Activated CD4-positive, alpha-beta T cell treated with anti-CD3 and anti-CD28 coated beads, Interleukin-2, amount 50 U/mL, for 4 hours (primary cell): ENCODE results near the gene PLCB4.

Experiments
- DNase-seq, 2 experiments: peaks; one replicate each; pipeline ENCODE4 v3.0.0-alpha.2; 2020

PLCB4 gene

DNA sequence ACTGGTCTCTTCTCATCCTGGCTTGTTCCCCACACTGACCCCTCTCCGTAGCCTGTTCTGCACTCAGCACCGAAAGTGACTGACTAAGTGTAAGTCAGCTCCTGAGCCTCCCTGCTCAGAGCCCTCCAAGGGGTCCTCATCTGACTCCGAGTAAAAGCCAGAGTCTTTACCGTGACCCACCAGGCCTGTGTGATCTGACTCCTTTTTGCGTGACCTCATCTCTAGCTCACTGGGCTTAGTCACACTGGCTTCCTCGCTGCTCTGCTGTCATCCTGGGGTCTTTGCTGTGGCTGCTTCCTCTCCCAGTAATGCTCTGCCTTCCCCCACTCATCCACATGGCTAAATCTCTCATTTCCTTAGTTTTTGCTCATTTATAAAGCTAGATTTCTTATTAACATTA is 116.6 kb downstream of the PLCB4 start:
- DNase-seq = no peak

DNA sequence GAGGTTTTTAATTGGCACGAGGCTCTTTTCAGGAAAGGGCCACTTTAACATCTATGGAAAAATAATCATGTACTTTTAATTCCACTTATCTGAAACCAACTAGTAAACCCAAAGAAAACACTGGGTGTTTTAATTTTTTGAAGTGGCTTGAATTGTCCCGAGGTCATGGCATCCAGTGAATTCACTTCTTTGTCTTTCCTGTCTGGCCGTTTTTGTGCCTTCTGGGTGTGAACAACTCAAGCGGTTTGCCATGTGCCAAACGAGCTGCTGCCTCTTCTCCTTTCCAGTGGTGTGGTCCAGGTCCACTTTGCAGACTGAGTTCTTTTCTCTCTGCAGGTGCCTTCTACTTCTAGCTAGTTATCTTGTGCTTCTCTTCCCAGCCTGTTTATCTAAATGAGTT is 117.5 kb downstream of the PLCB4 start:
- DNase-seq = no peak

DNA sequence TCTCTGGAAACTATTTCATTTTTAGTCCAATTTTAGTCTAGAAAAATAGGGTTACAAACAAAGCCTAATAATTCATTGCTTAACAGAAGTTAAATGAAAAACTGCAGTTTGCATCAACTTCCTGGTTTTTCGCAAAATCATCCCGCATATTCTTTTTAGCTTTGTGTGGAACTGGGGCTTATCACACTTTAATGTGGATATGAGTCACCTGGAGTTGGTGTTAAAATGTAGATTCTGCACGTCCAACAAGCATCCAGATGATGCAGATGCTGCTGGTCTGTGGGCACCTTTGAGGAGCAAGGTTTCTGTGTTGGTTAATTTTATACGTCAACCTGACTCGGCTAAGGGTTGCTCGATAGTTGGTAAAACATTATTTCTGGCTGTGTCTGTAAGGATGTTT is 126.1 kb downstream of the PLCB4 start:
- DNase-seq = no peak

DNA sequence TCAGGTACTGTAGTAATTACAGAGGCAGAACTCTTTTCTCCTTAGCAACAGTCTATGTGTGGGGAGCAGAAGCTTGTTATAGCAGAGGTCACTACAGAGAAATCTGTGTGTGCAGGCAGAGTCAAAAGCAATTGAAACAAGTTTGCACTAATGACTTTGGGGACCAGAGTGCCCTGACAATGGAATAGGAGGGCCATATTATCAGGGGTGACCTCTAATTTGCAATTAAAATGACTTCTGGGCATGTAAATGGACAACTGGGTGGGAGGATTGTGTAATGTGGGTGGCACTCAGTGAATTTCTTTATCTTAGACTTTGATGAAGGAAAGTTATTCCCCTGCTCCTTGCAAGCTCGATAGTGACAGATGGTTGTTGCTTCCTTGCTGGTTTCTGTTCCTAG is 127.2 kb downstream of the PLCB4 start:
- no peak for DNase-seq

DNA sequence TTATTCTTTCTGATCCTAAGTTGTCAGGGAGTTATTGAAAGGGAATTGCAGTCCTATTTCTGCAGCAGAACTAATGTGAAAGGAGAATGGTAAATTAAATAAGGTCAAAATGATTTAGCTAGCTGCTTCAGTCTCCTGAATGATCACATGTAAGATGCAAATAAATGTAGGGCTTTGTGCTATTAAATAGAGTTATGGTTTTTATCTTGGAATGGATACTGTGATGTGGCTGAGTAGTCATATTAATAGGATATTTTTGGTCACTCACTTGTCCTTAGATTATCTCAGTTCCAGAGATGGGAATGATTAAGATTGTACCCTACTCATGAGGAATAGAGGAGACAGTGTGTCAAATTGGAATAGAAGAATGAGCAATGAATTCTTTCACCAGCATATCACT is 129.6 kb downstream of the PLCB4 start:
- DNase-seq = no peak

DNA sequence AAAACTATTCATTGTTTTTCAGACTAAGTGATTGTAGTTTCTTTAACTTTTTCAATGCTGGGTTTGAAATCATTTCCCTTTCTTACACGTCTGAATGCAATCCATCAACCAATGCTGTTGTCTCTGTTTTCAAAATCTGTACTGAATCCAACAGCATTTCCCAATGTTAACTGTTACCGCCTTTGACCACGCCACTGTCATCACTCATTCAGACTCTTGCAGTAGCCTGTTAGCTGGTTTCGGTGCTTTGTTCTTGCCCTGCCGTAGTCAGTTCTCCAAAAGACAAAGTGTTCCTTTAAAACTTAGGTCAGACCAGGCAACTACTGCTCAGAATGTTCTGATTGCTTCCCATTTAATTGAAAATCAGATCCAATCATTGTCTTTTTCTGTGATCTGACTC is 131.3 kb downstream of the PLCB4 start:
- DNase-seq = no peak

DNA sequence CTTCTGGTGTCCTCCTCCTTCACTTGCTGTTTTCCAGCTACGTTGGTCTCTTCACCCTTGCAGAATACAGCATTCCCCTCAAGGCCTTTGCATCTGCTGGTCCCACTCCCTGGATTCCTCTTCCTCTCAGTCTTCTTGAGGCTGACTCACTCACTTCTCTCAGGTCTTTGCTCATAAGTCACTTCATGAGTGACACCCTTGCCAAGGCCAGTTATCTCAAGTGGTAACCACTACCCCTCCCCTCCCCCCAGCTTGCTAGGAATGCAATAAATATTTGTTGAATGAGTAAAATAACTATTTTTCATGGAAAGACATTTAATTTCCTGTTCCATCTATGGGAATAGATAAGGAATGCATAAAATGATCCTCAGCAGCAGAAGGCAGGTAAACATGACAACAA is 131.7 kb downstream of the PLCB4 start:
- no peak for DNase-seq

DNA sequence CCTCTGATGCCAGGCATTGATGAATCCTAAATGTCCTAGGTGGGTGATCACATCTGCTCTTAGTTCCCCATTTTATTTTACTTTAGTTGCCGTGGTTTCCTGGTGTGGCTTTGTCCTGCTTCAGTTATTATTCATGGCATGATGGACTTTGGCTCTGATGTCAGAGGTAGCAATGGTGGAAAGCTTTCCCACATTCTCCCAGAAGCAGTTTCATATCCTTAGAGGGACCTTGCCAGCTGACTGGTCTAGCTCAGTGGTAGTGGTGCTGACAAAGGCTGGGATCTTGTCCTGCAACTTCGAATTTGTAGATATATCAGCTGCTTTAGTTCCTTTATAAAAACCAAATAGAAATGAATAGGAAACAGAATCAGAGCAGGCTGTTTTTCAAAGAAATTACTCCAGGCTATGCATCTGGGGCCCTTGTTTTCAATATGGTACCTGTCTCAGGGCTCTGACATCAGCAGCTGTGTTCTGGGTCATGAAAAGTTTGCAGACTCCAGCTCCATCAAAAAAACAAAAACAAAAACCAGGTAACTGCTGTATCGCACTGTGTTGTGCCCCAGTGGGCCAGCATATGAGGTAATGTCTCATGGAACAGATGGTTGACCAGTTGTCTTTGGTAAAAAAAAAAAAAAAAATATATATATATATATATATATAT is 133.7 kb downstream of the PLCB4 start:
- DNase-seq = no peak

DNA sequence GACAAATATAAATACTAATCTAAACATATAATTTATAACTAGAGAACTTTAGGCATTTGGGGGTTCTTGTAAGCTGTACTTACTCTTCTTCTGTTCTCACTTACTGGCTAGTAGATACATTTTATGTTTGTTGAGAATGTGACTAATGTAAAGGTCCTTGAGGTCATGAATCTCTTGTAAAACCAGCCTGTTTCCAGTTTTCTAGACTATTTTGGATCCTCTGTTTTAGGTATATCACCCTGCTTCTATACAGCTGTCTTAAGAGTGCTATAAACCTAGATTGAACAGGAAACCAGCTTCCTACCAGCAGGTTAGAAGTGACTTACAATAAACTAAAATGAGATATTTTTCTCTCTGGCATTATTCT is 134.2 kb downstream of the PLCB4 start:
- DNase-seq = no peak

DNA sequence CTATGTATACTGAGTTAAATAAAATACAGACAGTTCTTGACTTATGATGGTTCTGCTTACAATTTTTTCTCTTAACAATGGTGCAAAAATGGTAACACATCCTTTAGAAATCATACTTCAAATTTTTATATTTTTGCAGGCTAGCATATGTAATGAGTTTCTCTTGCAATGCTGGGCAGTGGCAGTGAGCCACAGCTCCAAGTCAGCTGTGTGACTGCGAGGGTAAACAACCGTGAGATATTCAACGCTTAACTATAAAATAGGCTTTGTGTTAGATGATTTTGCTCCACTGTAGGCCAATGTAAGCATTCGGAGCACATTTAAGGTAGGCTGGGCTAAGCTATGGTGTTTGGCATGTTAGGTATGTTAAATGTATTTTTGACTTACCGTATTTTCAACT is 136.1 kb downstream of the PLCB4 start:
- no peak for DNase-seq

DNA sequence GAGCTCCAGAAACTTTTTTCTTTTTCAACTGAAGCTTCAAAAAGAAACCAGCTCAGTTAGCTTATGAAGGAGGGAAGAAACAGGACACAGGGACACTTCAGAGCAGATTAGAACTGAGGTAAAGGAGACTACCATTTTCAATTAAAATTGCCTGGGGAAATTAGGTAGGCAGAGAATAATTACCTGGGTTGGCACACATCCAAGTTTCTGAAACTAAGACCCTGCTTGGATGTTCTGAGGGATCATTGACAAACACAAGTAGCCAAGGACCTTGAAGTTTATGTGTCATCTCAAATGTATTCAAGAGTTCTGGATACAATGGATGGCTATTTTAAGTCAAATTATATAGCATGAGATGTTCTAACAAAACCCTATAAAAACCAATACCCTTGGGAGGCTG is 137.6 kb downstream of the PLCB4 start:
- DNase-seq = no peak

DNA sequence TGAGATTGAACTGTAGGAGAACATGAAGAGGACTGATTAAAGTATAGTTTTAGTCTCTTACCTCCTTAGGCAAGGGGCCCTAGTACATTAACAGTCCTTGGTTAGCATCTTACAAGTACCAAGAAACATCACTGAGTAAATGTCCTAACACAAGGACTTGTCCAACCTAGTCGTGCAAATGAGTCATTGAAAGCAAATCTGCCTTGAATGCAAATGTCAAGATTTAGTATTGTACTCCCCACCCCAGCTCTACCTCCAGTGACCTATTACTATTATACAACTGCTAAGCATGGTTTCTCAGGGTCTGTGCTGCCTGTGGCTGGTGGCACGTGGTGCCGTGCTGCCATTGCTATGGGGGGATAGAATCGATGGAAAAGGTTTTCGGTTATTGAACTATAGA is 138.4 kb downstream of the PLCB4 start:
- no peak for DNase-seq

DNA sequence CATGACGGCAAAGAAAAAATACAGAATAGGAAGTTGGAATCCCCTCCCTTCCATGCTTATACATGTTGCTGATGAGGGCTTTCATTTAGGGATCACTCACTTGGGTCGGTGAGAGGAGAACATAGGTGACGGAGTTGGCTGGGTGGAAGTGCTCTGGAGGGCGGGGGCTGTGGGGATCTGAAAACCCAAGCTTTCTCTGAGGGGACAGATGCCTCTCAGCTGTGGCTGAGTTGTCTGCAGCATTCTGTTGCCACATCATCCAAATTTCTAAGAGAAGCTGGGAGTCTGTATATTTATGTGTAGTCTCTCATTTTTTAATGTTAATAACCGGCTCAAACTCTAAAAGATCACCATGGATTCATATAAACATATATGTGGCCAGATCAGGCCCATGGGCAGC is 141.5 kb downstream of the PLCB4 start:
- DNase-seq = no peak

DNA sequence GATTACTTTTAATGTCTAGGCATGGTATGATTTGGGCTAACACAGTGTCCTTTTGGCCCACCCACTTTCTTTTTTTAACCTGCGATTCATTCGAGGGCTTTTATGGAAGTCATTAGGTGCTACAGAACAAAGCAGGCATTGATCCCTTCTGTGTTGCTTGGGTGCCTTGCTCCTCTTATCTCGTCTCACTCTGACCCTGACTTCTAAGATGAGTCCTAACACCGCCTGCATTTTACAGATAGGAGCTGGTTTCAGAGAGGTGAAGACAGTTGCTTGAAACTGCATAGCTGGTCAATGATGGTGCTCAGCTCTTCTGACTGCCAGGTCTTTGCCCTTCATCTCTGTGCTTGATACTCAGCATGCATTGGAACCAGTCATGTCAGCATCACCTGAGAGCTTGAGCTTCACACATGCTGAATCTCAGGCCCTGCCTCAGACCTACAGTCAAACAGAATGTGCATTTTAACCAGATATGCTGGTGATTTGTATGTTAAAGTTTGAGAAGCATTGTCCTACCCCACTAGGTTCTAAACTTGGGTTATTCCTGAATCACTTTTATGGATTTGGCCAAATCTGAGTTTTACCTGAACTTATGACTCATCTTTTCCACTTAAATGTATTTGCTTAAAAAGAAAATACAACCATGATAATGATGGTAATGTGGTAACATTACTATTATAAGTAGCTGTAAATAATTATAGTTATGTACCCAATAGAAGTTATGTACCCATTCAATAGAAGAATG is 142.3 kb downstream of the PLCB4 start:
- no peak for DNase-seq

DNA sequence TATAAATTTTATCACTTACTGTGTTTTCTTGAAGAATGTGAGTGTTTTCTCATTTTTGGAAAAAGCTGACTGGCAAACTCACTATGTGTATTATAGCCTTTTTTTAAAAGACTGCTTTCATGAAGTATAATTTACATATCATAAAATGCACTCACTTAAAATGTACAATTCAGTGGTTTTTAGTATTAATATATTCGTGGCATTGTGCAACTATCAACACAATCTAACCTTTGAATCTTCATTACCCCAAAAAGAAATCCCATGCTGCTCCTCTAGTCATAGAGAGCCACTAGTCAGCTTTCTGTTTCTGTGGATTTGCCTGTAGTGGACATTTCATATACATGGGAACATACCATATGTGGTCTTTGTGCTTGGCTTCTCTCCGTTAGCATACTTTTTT is 143.8 kb downstream of the PLCB4 start:
- DNase-seq = no peak

DNA sequence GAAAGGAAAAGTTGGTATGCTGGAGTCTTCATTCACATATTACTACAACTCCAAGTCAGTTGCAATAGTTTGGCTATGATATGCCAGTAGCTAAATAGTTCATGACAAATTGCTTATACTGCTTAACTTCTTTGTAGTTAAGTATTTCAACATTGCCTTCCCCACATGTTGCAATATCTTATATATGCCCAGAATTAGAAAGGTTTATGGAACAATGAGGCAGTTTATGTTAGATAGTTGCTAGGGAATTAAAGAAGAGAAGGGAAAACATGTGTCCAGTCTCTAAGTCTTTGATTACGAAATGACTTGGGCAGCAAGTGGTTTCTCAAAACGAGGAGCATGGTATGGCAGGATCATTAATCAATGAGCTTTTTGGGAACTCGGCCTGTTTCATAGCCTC is 145.8 kb downstream of the PLCB4 start:
- no peak for DNase-seq

DNA sequence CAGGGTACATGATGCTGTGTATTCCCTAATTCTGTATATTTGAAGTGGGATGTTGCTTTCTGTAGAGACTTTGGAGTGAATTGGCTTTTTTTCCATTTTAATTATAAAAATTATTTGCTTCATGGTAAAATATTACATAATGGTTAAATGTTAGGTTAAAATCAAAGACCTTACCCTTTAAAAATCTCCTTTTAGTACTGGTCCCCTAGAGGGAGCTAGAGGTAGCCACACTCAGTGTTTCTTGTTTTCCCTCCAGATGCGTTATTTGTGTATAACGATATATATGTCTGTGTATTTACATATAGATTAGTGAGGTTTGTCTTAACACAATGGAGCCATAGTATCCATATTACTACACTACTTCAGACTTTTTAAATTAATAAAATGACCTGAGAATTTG is 146.7 kb downstream of the PLCB4 start:
- no peak for DNase-seq

DNA sequence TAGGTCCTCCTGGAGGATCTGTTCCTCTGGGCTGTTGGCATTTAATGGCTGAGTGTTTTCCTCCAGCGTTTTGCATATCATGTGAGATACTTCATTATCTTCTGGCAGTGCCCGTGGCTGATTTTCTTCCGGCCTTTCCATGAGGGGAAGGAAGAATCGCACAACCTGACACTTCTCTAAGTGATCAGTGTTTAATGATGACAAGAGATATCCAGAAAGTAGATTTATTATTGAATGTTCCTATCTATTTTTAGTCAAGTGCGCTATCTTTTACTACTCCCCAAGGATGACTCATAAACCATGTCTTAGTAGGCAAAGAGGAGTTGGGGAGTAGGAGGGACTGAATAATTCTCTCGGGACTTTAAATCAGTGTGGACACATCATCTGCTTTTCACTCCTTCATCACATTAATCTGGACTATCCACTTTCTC is 149.7 kb downstream of the PLCB4 start:
- no peak for DNase-seq

DNA sequence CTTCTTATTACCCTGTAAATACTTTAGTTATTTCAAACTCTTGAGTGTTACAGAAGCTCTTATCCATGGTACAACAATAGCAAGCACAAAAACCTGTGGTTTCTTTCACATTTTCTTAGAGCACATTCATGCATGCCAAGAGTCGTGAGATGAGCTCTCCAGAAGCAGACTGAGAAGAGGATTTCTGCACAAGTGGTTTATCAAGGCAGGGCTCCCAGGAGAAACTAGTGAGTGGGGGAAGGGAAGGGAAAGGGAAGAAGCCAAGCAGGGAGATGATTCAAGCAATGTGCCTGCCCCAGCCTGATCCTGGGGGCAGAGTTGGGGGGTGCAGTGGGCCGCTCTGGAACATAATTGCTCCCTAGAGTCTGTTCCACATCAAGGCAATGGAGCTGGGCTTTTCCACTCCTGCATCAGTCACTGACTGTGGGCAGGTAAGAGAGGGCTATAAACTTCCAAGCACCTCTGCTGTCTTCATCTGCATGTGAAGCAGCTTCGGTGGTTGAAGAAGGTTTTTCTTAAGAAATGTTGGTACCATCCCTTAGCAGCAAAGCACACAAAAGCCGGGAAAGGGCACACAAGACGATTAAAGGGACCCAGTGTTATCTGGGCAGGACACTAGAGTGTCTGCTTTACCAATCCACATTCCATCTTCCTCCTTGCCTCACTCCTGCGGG is 152.1 kb downstream of the PLCB4 start:
- DNase-seq = no peak

DNA sequence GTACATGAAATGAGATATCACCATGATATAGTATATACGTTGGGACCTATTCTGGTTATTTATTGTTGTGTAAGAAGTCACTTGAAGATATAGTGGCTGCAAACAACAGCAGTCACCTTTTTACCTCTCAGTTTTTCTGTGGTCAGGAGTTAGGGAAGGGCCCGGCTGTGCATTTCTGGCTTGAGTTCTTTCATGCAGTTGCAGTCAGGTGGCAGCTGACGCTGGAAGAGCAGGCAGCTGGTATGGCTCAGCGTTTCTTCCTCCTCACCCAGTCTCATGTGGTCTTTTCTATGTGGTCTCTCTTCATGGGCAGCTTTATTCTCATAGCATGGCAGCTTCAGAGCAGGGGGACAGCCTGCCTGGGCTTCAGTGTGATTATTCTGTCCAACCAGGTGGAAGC is 154.4 kb downstream of the PLCB4 start:
- DNase-seq = no peak

DNA sequence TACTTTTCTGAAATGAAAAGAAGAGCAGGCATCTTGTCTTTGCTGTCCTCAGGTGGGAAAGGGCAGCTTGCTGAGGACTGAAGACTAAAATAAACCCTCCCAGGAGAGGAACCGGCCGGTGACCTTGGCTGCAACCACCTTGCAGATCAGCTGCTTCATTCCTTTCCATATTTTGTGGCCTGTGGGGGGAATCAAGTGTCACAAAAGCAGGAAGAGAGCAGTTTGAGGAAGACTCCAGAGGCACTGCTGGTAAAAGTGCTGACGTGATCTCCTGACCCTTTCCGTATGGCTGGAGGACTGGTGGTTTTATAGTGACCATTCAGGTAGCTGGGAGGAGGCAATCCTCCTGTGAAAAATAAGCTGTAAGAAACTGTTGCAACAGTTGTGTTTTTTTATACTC is 157.0 kb downstream of the PLCB4 start:
- no peak for DNase-seq

DNA sequence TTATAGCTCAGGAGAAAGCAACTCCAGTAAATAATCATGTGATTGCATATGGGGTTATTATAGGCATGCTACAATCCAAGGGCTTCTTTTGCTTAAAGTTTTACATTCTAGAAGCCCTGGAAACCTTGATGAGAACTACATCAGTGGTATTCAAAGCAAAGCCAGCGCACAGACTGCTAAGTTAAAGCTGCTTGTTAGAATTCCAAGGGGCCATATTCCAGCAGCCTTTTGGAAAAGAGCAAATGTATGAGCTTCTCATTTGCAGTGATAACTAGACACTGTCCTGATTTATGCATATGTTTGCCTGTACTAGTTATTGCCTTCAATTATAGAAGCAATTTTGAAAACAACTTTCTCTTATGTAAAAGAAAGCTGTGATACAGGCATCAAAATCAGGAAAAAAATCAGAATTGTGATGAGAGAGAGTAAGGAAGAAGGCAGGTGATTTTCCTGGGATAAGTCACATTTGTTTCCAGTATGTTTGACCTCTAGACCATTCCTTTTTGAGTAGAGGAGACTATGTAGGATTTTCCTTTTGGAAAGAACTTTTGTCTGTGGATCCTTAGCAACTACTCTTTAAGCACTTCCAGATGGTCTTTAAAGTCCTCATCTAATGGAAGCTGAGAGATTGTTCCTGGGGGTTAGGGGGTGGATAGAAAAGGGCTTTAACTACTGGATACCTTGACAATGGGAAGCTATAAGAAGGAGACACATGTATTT is 159.2 kb downstream of the PLCB4 start:
- DNase-seq = no peak

DNA sequence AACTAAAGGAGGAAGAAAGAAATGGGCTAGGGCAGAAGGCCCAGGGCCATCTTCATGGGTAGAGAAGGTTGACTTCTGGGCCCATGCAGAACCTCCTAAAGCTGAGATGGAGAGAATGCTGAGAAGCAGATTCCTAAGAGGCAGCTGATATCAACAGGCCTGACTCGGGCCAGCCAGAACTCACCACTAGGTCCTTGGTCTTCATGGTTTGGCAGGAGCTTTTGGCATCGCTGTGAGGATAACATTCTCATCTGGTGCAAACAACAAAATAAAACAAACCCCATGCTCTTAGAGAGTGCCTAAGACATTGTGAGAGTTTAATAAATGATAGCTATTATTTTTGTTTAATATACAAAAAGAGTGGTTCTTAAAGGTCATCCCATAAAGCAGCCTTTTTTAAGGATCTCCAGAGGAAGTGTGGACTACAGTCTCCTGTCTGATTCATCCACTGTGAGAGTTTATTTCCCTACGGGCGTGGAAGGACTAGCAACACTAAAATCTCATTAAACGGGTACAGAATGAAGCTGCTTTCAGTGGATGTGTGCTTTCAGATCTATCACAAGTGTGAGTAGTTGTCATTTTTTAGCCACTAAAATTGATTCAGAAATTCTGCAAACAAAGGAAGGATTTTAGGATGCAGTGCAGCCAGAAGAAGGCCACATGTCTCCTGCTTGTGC is 160.0 kb downstream of the PLCB4 start:
- no peak for DNase-seq
